NCI-H82 (cell line): Measurements from ENCODE around the gene PIGQ.

ENCODE experiments used
- DNase-seq: peaks from one replicate; lab custom pipeline; 2025; lab: John Stamatoyannopoulos, UW

PIGQ gene

GRCh38 chr16:569445-570254 lies at the start of gene PIGQ:
Gene PIGQ, plus strand, starts transcription at chr16:569968. Its CDS starts 4,107 bp downstream, at chr16:574075.
- peak; percentile 73 for DNase-seq

GRCh38 chr16:520847-521246 lies 48.9 kb upstream of the PIGQ start:
- DNase-seq, result no peak

GRCh38 chr16:521381-522210 lies 48.2 kb upstream of the PIGQ start:
- no peak for DNase-seq

- peak; percentile 48 for DNase-seq
Measured at GRCh38 chr16:522320-523096, 47.3 kb upstream of the PIGQ start.

GRCh38 chr16:523097-523741 lies 46.5 kb upstream of the PIGQ start:
- no peak for DNase-seq

GRCh38 chr16:524274-525040 lies 45.3 kb upstream of the PIGQ start:
- no peak for DNase-seq

GRCh38 chr16:525123-525519 lies 44.6 kb upstream of the PIGQ start:
- DNase-seq, result no peak

- no peak for DNase-seq
Measured at GRCh38 chr16:525520-526180, 44.1 kb upstream of the PIGQ start.

GRCh38 chr16:526181-527014 lies 43.4 kb upstream of the PIGQ start:
- peak; percentile 63 for DNase-seq

- DNase-seq, result peak; percentile 91
Measured at GRCh38 chr16:527015-527903, 42.5 kb upstream of the PIGQ start, which contains the start of gene CAPN15. Gene CAPN15, plus strand, starts transcription at chr16:527712. Its CDS starts 19,127 bp downstream, at chr16:546839.

- DNase-seq, result peak; percentile 46
Measured at GRCh38 chr16:528111-529011, 41.4 kb upstream of the PIGQ start.

GRCh38 chr16:529012-529575 lies 40.7 kb upstream of the PIGQ start:
- peak; percentile 19 for DNase-seq

GRCh38 chr16:530111-530817 lies 39.5 kb upstream of the PIGQ start:
- DNase-seq, result no peak

- DNase-seq, result no peak
Measured at GRCh38 chr16:531494-532125, 38.2 kb upstream of the PIGQ start.

GRCh38 chr16:533391-534123 lies 36.2 kb upstream of the PIGQ start:
- no peak for DNase-seq
